Bronchial epithelial cell (primary cell): ENCODE data around the gene SIRPG. TPM values are rescaled to one million over a fixed set of nuclear protein-coding genes. Genes with fewer than 3 reads are reported as not detected.
"Not testable (repeated sequence)": the region's sequence is repeated elsewhere in the genome, so short reads cannot be mapped to it uniquely, and the experiment has no call there.

Source experiments
- DNase-seq: peaks from one replicate; pipeline ENCODE4 v3.0.0-alpha.2; 2010; ENCODE audit warnings: low read depth
- FAIRE-seq: peaks from 2 replicates; lab custom pipeline; 2011; peaks lifted over from hg19 to GRCh38; lab: Jason Lieb, UNC
- H3K27me3 ChIP-seq: 2 replicates; pipeline ENCODE4 v1.5.1; 2011; ENCODE audit warnings: low read length; ENCODE audit not compliant: control insufficient read depth, insufficient read depth
- H3K36me3 ChIP-seq: 2 replicates; pipeline ENCODE4 v1.5.1; 2011; ENCODE audit warnings: low read length; ENCODE audit not compliant: control insufficient read depth, insufficient read depth
- H3K4me3 ChIP-seq: 2 replicates; pipeline ENCODE4 v1.5.1; 2011; ENCODE audit warnings: mild to moderate bottlenecking, low read depth, low read length, control low read depth
- CTCF ChIP-seq: IDR thresholded peaks from 2 replicates; pipeline ENCODE4 v1.5.1; 2011; ENCODE audit warnings: mild to moderate bottlenecking, moderate library complexity, low read length, control low read depth, inconsistent platforms; ENCODE audit not compliant: insufficient read depth, severe bottlenecking
- total RNA-seq: library from RNA; depleted of rRNA; stranded (reverse); fragments of >200 nt; gene quantifications from 2 replicates; pipeline ENCODE4 v1.2.1, GENCODE V29; 2014

SIRPG gene
- total RNA-seq, 1 donor from 2014 or later, result not detected

- FAIRE-seq (no peak), DNase-seq (no peak)
- no peak for TF ChIP-seq CTCF
- Histone ChIP-seq H3K36me3 (no peaks in the 10 kb centered on the region), H3K4me3 (no peak within 1 kb of the TSS), H3K27me3 (no peaks in the 10 kb centered on the region)
Measured at GRCh38 chr20:1619861-1620444, 37.6 kb downstream of the SIRPG start, which contains the start of gene SIRPB1. Gene SIRPB1 (minus strand): TSS chr20:1620009. CDS start chr20:1619944, 65 bp downstream.

GRCh38 chr20:1618954-1619540 lies 38.5 kb downstream of the SIRPG start:
- Histone ChIP-seq H3K4me3 (no peak overlapping the region), H3K36me3 (no peaks in the 10 kb centered on the region), H3K27me3 (no peaks in the 10 kb centered on the region)
- DNase-seq (no peak), FAIRE-seq (no peak)
- TF ChIP-seq CTCF, result no peak

- no peak for TF ChIP-seq CTCF
- no peak for FAIRE-seq
- no peaks in the 10 kb centered on the region for H3K27me3 ChIP-seq
- H3K4me3 ChIP-seq, result no peak overlapping the region
- no peak for DNase-seq
- no peaks in the 10 kb centered on the region for H3K36me3 ChIP-seq
Measured at GRCh38 chr20:1618479-1618878, 39.1 kb downstream of the SIRPG start.

- no peak for TF ChIP-seq CTCF
- Histone ChIP-seq H3K36me3 (no peaks in the 10 kb centered on the region), H3K4me3 (no peak overlapping the region)
Measured at GRCh38 chr20:1616858-1617434, 40.6 kb downstream of the SIRPG start.

GRCh38 chr20:1610404-1610803 lies 47.2 kb downstream of the SIRPG start:
- not testable (repeated sequence) for FAIRE-seq, H3K27me3 ChIP-seq, DNase-seq, H3K4me3 ChIP-seq, H3K36me3 ChIP-seq

More at GRCh38 chr20:1616858-1617434, 40.6 kb downstream of the SIRPG start:
- no peaks in the 10 kb centered on the region for H3K27me3 ChIP-seq
- FAIRE-seq (no peak), DNase-seq (no peak)

- H3K27me3 ChIP-seq, H3K36me3 ChIP-seq, FAIRE-seq, DNase-seq, H3K4me3 ChIP-seq: not testable (repeated sequence)
Measured at GRCh38 chr20:1608678-1609347, 48.8 kb downstream of the SIRPG start.
